Putamen (tissue), 1 donor: Measurements from ENCODE around the gene C4orf51.

Source experiments
- DNase-seq: peaks from one replicate; pipeline ENCODE4 v3.0.0-alpha.2; 2016; ENCODE audit warnings: low spot score

Gene C4orf51

GRCh38 chr4:145709843-145710242 is 29.9 kb downstream of the C4orf51 start:
- no peak for DNase-seq

GRCh38 chr4:145716200-145716599 is 36.3 kb downstream of the C4orf51 start:
- no peak for DNase-seq

- DNase-seq, result no peak
These were observed 36.8 kb downstream of the C4orf51 start for GRCh38 chr4:145716661-145717200.

GRCh38 chr4:145719752-145720624 is 40.0 kb downstream of the C4orf51 start:
- DNase-seq, result no peak

- DNase-seq, result no peak
These were observed 40.7 kb downstream of the C4orf51 start for GRCh38 chr4:145720656-145721055.

GRCh38 chr4:145722561-145722960 is 42.6 kb downstream of the C4orf51 start:
- DNase-seq, result no peak

GRCh38 chr4:145723336-145723735 is 43.4 kb downstream of the C4orf51 start:
- DNase-seq, result no peak

- no peak for DNase-seq
These were observed 50.1 kb downstream of the C4orf51 start for GRCh38 chr4:145730026-145730425.

- DNase-seq, result no peak
These were observed 51.1 kb downstream of the C4orf51 start for GRCh38 chr4:145731028-145731427.

GRCh38 chr4:145732001-145732815 is 52.3 kb downstream of the C4orf51 start:
- no peak for DNase-seq

- peak; percentile 94 for DNase-seq
These were observed 53.2 kb downstream of the C4orf51 start for GRCh38 chr4:145732895-145733880.

GRCh38 chr4:145734031-145734430 is 54.1 kb downstream of the C4orf51 start:
- no peak for DNase-seq

GRCh38 chr4:145734576-145735346 is 54.8 kb downstream of the C4orf51 start:
- no peak for DNase-seq

- DNase-seq, result no peak
These were observed 55.4 kb downstream of the C4orf51 start for GRCh38 chr4:145735347-145735675.

- no peak for DNase-seq
These were observed 55.9 kb downstream of the C4orf51 start for GRCh38 chr4:145735827-145736226.

GRCh38 chr4:145736241-145736831 is 56.4 kb downstream of the C4orf51 start:
- DNase-seq, result no peak

- DNase-seq, result no peak
These were observed 59.9 kb downstream of the C4orf51 start for GRCh38 chr4:145739845-145740244.

- DNase-seq, result no peak
These were observed 60.9 kb downstream of the C4orf51 start for GRCh38 chr4:145740806-145741205.

- DNase-seq, result no peak
These were observed 63.7 kb downstream of the C4orf51 start for GRCh38 chr4:145743641-145744040.

- no peak for DNase-seq
These were observed 75.9 kb downstream of the C4orf51 start for GRCh38 chr4:145755802-145756201.
